Endothelial cell of umbilical vein (primary cell): ENCODE results near the gene ACOT13.

ENCODE experiments used
- EZH2 ChIP-seq: IDR thresholded peaks from 2 replicates; pipeline ENCODE4 v1.6.1; 2012; ENCODE audit warnings: borderline replicate concordance, low read depth, mild to moderate bottlenecking, moderate library complexity, low read length, inconsistent platforms; ENCODE audit not compliant: severe bottlenecking
- FOS ChIP-seq: IDR thresholded peaks from 2 replicates; pipeline ENCODE4 v1.6.1; 2011; ENCODE audit warnings: mild to moderate bottlenecking, low read length, moderate library complexity, borderline replicate concordance; ENCODE audit not compliant: insufficient read depth
- GATA2 ChIP-seq: IDR thresholded peaks from 2 replicates; pipeline ENCODE4 v1.7.0; 2011; ENCODE audit warnings: low read depth, mild to moderate bottlenecking, moderate library complexity, mixed read lengths, low read length; ENCODE audit not compliant: insufficient read length, insufficient read depth
- JUN ChIP-seq: IDR thresholded peaks from 2 replicates; pipeline ENCODE4 v1.6.1; 2011; ENCODE audit warnings: borderline replicate concordance, low read depth; ENCODE audit not compliant: insufficient read length, insufficient read depth
- MYC ChIP-seq: IDR thresholded peaks from one replicate; pipeline ENCODE4 v1.6.1; 2011; ENCODE audit warnings: mild to moderate bottlenecking, low read depth, low read length
- POLR2A ChIP-seq: IDR thresholded peaks from 2 replicates; pipeline ENCODE4 v1.6.1; 2012; ENCODE audit warnings: low read depth, mild to moderate bottlenecking, control low read depth, low read length
- POLR2AphosphoS5 ChIP-seq: IDR thresholded peaks from 2 replicates; pipeline ENCODE4 v1.6.1; 2012; ENCODE audit warnings: low read depth, mild to moderate bottlenecking, control low read depth, low read length, moderate library complexity; ENCODE audit not compliant: insufficient read depth
- TF ChIP-seq, protein P1 (sequence below), 2 donors: IDR thresholded peaks; 1 replicate in 1 of 2; 2 replicates in 1 of 2; pipeline ENCODE4 v1.5.1; 2011; ENCODE audit warnings: low read length in 2 of 2, mild to moderate bottlenecking in 2 of 2, moderate library complexity in 2 of 2, control low read depth in 1 of 2, inconsistent platforms in 1 of 2, low read depth in 1 of 2; ENCODE audit not compliant: insufficient read depth in 1 of 2; ENCODE audit errors: extremely low read depth in 1 of 2
- TF ChIP-seq, protein P2 (sequence below): IDR thresholded peaks from 2 replicates; pipeline ENCODE4 v1.6.1; 2011; ENCODE audit not compliant: insufficient read depth, insufficient read length

GRCh38 chr6:24683297-24684296, 16.7 kb downstream of the ACOT13 start:
- no peak for TF ChIP-seq POLR2AphosphoS5
- TF ChIP-seq, protein P1, sequence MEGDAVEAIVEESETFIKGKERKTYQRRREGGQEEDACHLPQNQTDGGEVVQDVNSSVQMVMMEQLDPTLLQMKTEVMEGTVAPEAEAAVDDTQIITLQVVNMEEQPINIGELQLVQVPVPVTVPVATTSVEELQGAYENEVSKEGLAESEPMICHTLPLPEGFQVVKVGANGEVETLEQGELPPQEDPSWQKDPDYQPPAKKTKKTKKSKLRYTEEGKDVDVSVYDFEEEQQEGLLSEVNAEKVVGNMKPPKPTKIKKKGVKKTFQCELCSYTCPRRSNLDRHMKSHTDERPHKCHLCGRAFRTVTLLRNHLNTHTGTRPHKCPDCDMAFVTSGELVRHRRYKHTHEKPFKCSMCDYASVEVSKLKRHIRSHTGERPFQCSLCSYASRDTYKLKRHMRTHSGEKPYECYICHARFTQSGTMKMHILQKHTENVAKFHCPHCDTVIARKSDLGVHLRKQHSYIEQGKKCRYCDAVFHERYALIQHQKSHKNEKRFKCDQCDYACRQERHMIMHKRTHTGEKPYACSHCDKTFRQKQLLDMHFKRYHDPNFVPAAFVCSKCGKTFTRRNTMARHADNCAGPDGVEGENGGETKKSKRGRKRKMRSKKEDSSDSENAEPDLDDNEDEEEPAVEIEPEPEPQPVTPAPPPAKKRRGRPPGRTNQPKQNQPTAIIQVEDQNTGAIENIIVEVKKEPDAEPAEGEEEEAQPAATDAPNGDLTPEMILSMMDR (IDR thresholded peaks at IDR 0.05; ENCODE audit: extremely low read depth in 1 of 2, insufficient read depth in 1 of 2, low read depth in 1 of 2, low read length in 2 of 2), result no peak
- TF ChIP-seq POLR2A, result no peak
- TF ChIP-seq EZH2, result no peak
- no peak for TF ChIP-seq MYC
- TF ChIP-seq JUN, result no peak
- TF ChIP-seq, protein P2, sequence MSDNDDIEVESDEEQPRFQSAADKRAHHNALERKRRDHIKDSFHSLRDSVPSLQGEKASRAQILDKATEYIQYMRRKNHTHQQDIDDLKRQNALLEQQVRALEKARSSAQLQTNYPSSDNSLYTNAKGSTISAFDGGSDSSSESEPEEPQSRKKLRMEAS, result no peak
- no peak for TF ChIP-seq FOS
- no peak for TF ChIP-seq GATA2
